Central memory CD8-positive, alpha-beta T cell (primary cell): ENCODE results near the gene NDN.

Experiments used
- ATAC-seq: fragments of 150-1000 bp; cut with Tn5 transposase; replicated peaks from 2 replicates; pipeline ENCODE4 v1.10.0; 2022; ENCODE audit warnings: mild to moderate bottlenecking, moderate FRiP score, moderate number of reproducible peaks; ENCODE audit not compliant: poor library complexity, severe bottlenecking; ENCODE audit errors: extremely low read depth
- DNase-seq, 2 donors: peaks; one replicate each; pipeline ENCODE4 v3.0.0; 2021; ENCODE audit warnings: low spot score in 2 of 2
- H3K27ac Mint-ChIP-seq: one replicate; pipeline ENCODE4 v1.8.0; 2022; ENCODE audit warnings: low read depth, mild to moderate bottlenecking, moderate library complexity, mixed read lengths
- H3K27me3 Mint-ChIP-seq: one replicate; pipeline ENCODE4 v1.8.0; 2022; ENCODE audit warnings: mixed read lengths
- H3K36me3 Mint-ChIP-seq: one replicate; pipeline ENCODE4 v1.8.0; 2022; ENCODE audit warnings: mild to moderate bottlenecking, moderate library complexity, mixed read lengths; ENCODE audit not compliant: insufficient read depth
- H3K4me1 Mint-ChIP-seq: one replicate; pipeline ENCODE4 v1.8.0; 2022; ENCODE audit warnings: mixed read lengths
- H3K4me3 Mint-ChIP-seq: one replicate; pipeline ENCODE4 v1.8.0; 2022; ENCODE audit warnings: mild to moderate bottlenecking, moderate library complexity, mixed read lengths
- H3K9me3 Mint-ChIP-seq: one replicate; pipeline ENCODE4 v1.8.0; 2022; ENCODE audit warnings: mixed read lengths

The NDN gene

GRCh38 chr15:23648920-23649515, 38.1 kb downstream of the NDN start:
- Mint-ChIP-seq H3K27me3 (no peaks in the 10 kb centered on the region), H3K36me3 (no peaks in the 10 kb centered on the region), H3K27ac (no peak overlapping the region), H3K4me1 (no peaks in the 10 kb centered on the region), H3K4me3 (no peak overlapping the region), H3K9me3 (no peaks in the 10 kb centered on the region)
- DNase-seq (no peak), ATAC-seq (no peak)

- Mint-ChIP-seq H3K4me3 (no peak within 1 kb of the TSS), H3K27me3 (no peaks in the 10 kb centered on the region), H3K4me1 (no peaks in the 10 kb centered on the region), H3K9me3 (no peaks in the 10 kb centered on the region), H3K36me3 (no peaks in the 10 kb centered on the region), H3K27ac (no peak within 1 kb of the TSS)
- DNase-seq (no peak), ATAC-seq (no peak)
Measured at GRCh38 chr15:23647421-23648370, 39.4 kb downstream of the NDN start, which contains the start of gene MAGEL2. MAGEL2 (minus strand) TSS chr15:23647867; CDS start chr15:23647742, 125 bp downstream.

- Mint-ChIP-seq H3K27ac (no peak overlapping the region), H3K27me3 (no peaks in the 10 kb centered on the region), H3K36me3 (no peaks in the 10 kb centered on the region), H3K9me3 (no peaks in the 10 kb centered on the region), H3K4me3 (no peak overlapping the region), H3K4me1 (no peaks in the 10 kb centered on the region)
- DNase-seq (no peak), ATAC-seq (no peak)
Measured at GRCh38 chr15:23647001-23647295, 40.2 kb downstream of the NDN start.

GRCh38 chr15:23646165-23647000, 40.7 kb downstream of the NDN start:
- Mint-ChIP-seq H3K4me1 (no peaks in the 10 kb centered on the region), H3K36me3 (no peaks in the 10 kb centered on the region), H3K27ac (no peak overlapping the region), H3K27me3 (no peaks in the 10 kb centered on the region), H3K4me3 (no peak overlapping the region), H3K9me3 (no peaks in the 10 kb centered on the region)
- DNase-seq (no peak), ATAC-seq (no peak)

GRCh38 chr15:23645371-23646164, 41.5 kb downstream of the NDN start:
- H3K4me3 Mint-ChIP-seq: no peak overlapping the region
- no peaks in the 10 kb centered on the region for H3K27me3 Mint-ChIP-seq
- H3K27ac Mint-ChIP-seq: no peak overlapping the region
- ATAC-seq (no peak), DNase-seq (no peak)
- H3K36me3 Mint-ChIP-seq: no peaks in the 10 kb centered on the region
- no peaks in the 10 kb centered on the region for H3K4me1 Mint-ChIP-seq
- no peaks in the 10 kb centered on the region for H3K9me3 Mint-ChIP-seq

- no peaks in the 10 kb centered on the region for H3K4me1 Mint-ChIP-seq
- no peak overlapping the region for H3K4me3 Mint-ChIP-seq
- H3K36me3 Mint-ChIP-seq: no peaks in the 10 kb centered on the region
- no peak for DNase-seq
- H3K27ac Mint-ChIP-seq: no peak overlapping the region
- no peaks in the 10 kb centered on the region for H3K9me3 Mint-ChIP-seq
- ATAC-seq: no peak
- no peaks in the 10 kb centered on the region for H3K27me3 Mint-ChIP-seq
Measured at GRCh38 chr15:23644829-23645228, 42.3 kb downstream of the NDN start.

GRCh38 chr15:23642413-23643044, 44.6 kb downstream of the NDN start:
- no peaks in the 10 kb centered on the region for H3K27me3 Mint-ChIP-seq
- H3K9me3 Mint-ChIP-seq: no peaks in the 10 kb centered on the region
- ATAC-seq (no peak), DNase-seq (no peak)
- H3K27ac Mint-ChIP-seq: no peak overlapping the region
- no peaks in the 10 kb centered on the region for H3K36me3 Mint-ChIP-seq
- H3K4me1 Mint-ChIP-seq: no peaks in the 10 kb centered on the region
- H3K4me3 Mint-ChIP-seq: no peak overlapping the region
